HG02798 (cell line): Measurements from ENCODE around the gene EPS8L3.
A peak's percentile ranks its signal among the peaks of the same experiment; 100 is the strongest.

Experiments
- ATAC-seq: cut with Tn5 transposase; IDR thresholded peaks from one replicate; pipeline ENCODE4 v1.9.1; 2021; ENCODE audit warnings: mild to moderate bottlenecking; ENCODE audit not compliant: unreplicated experiment, poor library complexity

Gene EPS8L3

DNA sequence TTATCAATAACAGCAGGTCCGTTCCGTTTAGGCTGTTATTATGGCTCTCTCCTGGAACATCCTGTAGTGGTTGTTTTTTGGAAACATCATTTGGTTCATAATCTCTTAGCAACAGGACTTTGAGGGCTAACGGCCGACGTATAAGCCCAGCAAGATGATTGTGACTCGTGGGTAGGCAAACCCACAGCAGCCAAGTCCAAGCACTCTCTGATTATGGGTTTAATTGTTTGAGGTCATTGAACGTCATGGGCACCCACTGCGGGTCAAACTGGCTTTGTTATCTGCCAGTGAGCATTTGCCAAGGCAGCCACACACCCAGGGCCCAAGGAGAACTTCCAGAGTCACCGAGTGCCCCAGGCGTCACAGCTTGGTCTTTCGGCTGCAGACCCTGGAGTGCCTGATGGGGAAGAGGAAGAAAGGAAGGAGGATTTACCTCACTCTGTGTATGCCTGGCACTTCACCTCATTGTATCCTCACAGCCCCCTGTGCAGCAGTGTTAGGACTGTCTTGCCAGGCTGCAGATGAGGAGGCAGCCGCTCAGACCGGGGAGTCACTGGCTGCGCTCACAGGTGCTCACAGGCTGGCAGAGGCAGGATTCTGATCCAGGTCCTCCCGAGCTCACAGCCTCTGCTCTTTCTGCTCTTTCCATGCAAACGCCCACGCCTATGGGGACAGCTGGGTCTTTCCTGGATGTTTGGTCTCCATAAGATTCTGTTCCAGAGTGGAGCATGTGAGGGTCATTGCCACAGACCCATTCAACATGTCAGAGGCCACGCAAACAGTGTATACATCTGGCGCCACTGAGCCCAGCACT lies 30.8 kb upstream of the EPS8L3 start:
- no peak for ATAC-seq

DNA sequence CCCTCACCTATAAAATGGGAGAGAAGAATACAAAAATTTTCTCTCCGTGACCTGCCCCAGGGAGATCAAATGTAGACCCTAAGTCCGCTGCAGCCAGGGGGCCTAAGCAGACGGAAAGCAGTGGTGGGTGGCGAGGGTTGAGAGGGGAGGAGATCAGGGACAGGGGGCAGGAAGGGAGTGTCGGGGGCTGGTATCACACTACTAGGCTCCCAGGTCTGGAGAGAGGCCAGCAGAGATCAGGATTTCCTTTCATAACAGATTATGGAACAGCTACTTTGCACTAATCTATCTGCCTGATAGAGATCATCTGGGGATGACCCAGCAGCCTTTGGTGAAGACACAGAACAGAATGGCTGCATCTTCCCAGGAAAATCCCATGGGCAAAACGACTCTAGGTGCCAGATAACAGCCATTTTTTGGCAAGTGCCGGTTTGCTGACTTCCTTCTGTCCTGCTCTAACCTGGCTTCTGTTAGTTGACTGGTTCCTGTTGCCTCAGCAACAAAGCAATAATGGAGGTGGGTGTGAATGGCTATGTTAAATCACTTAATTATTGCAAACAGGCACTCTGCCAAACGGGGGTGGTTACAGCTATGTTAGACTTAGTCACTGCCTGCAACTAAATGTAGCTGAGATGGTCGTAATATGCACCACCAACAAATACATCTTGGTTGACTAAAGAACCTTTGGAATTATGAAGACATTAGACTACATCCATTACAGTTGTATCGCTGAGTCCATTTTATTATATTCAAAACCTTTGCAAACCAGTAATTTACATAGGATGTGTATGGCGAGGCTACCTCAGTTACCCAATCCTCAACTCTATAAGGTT lies 30.0 kb upstream of the EPS8L3 start:
- no peak for ATAC-seq

DNA sequence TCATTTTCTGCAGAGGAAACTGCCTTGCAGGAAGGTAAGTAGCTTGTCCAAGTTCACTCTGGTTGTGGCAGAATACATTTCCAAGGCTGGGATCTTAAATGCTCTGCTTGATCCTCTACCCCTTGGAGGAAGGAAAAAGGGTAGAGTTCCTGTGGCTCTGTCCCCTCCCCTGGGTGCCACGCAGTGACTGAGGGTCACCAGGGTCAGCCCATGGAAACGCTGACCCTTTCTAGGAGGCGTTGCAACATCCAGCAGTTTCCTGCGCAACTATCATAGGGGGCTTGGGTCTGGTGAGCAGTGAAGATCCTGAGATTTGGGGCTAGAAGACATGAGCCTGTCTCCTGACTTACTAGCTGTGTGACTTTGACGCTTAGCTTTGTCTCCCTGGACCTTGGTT lies 29.4 kb upstream of the EPS8L3 start:
- ATAC-seq: no peak

DNA sequence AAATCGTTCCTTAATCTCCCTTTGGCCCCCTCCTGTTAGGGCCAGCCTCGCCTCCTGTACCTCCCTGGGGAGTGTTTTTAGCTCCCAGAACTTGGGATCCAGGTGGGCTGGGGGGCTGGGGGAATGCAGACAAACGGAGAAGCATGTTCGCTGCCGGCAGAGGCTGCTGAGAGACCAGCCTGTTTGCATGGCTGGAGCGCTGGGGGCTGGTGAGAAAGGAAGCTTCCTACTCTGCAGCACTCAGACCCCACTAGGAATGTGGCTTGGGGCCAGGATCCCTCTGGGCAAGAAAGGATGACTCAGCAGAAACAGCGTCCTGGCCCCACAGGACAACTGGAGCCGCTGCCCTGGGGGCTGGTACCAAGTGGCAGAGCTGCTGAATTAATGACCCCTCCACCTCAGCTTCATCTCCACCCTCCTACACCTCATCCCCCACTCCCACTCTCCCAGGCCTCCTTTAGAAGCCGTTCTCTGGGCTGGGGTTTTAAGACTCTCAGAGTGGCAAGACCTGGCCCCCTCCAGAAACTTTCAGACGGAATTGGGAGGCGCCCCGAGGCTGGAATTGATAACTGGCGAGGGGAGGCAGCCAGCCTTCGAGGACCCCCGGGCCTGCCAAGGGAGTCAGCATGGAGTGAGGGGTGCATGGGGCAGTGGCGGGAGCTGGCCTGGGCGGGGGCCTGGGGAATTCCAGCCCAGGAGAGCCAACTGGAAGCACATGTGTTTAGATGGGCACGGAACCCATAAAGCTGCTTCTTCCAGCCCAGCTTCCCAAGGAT lies 28.5 kb upstream of the EPS8L3 start:
- ATAC-seq: no peak

DNA sequence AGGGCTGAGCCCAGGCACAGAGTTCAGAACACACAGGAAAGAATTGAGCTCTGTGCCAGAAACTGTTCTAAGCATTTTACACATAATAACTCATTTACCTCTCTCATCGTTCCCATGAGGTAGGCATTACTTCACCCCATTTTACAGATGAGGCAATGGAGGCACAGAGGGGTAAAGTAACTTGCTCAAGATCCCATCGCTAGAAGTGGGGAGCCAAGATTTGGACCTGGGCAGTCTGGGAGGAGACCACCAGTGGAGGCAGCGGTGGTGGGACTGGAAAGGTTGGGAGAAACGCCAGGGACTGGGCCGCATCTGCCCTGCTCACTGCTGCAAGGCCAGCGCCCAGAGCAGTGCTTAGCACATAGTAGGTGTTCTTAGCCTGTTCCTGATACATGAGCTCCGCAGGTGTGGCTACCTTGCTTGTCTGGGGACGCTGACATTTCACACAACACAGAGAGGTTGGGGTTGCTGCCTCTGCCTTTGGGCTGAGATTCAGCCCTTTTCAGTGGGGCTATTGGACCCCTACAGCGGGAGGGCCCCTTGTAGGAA lies 27.8 kb upstream of the EPS8L3 start:
- no peak for ATAC-seq

DNA sequence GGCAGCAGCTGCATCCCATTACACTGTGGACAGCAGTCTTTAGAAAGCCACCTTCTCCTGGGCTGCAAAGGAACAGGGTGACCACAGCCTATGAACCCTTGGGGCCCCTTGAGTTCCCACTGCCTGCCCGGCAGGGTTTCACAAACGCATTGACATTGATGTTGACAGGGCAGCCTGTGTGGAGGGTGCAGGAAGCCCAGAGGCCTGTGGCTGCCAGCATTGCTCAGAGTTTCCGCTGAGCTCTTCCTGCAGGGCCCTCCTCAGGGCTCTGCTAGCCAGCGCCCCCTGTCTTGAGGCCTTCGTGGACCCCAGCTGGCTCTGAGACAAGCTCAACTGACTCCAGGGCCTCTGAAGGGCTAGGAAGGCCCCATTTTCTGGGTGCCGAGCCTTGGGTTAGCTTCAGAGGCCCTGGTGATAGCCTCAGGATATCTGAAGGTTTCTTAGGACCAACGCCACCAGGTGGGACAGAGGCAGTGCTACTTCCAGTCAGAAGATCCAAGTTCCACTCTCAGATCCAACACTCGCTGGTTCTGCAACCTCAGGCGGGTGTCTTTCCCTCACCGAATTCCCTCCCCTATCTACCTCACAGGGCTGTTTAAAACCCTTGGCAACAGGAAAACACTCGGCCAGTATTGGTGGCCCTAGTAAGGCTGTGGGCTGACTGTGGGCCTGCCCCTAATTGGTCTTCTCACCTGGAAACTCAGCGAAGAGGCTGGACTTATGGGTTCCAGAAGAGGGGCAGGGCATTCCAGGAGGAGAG lies 27.2 kb upstream of the EPS8L3 start:
- peak; percentile 75 for ATAC-seq

DNA sequence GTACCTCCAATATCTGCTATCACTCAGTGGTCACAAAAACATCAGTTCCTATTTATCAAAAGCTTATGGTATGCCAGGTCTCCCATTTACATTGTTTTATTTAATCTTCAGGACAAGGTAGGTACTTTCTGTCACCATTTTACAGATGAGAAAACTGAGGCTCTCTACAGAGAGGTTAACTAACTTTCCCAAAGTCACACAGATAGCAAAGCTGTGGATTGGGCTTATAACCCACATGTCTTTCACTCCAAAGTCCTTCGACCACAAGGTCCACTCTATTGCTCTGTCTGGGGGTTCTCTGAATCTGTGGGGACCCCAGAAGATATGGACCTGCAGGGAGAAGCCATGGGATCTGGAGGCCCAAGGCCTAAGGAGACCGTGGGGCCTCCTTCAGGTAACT lies 26.6 kb upstream of the EPS8L3 start:
- ATAC-seq: no peak

DNA sequence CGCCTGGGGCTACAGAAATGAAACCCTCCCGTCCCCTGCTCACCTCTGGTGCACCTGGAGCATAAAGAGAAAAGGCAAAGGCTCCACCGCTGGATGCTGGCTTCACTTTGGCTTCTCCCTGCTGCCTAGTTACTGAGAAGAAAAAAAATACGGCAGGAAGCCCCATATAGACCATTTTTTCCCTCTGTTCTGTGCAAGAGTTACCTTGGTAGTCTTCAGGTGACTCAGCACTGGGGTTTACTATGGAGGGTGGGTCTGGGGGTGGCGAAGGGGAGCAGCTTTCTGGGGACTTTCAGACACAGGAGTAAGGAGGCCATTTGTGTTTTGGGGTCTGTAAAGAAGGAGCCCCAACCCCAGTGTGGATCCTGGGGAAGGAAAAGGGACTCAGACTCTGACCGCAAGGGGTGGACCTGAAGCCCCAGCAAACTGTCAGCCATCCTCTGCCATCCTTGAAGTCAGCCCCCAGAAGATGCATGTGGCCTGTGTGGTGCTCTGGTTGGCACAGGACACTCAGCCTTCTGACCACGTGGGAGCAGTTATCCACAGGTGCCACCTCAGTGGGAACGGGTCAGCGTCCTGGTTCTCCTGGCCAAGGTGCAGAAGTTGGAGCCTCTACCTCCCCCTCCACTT lies 25.9 kb upstream of the EPS8L3 start:
- no peak for ATAC-seq

DNA sequence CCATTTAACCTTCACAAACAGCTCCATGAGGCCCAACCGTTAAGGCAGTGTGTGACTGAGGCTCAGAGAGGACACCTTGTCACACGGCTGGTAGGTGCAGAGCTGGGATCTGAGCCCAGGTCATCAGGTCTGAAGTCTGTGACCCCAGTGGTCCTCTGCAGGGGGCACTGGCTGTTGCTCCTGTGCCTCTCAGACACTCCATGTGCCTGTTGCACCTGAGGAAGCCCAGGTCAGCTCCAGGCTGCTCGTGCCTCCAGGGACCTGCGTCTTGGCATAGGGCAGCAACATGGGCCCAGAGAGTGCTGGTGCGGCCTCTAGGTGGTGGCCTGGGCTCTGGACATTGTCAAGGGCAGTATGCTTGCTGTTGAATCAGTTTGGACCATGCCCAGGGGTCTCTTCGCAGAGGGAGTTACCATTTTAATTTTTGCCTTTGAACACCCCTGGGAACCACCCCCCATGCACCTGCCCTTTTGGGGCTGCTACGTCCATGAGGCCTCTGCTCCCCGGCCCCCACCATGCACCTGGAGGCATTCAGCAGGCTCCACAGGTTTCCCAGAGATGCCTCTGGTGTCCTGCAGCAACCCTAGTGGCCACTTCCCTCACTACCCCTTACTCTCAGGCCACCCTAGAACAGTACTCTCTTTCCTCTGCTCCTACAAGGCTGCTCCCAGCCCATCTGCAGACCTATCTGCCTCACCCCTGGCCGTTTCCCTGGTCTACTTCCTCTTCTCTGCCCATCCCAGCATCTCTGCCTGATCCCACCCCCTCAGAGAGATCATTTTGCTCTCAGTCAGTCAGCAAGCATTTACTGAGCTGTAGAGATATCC lies 25.2 kb upstream of the EPS8L3 start:
- no peak for ATAC-seq

DNA sequence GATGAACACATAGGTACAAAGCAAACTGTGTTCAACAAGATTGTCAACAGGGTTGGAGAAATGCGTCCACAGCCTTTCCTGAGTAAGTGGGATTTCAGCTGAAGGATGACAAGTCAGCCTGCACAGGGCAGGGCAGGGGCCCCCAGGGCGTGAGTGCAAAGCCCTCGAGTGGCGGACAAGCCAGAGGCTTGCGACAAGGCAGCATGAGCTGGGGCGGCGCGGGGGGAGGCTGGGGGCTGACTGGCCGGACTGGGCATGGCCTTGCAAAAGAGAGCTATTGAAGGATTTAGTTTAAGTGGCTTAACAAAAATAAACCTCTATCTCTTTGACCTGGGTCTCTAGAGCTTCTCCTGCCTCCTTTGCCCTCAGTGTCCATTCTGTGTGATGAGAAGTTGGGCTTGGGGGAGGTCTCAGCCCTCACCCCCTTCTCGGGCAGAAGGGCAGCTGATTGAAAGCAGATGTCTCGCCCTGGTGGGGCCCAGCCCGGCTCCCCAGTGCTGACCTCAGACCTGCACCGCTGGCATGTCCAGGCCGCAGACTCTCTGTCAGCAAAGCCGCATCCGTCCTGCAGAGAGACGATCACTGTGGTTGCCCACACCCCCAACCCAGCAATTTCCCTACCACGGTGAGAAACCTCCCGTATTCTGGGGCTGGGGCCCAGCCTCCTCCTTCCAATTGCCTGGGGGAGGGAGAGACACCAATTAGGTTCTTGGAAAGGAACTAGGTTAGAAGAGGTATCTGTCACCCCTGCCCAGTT lies 24.3 kb upstream of the EPS8L3 start:
- no peak for ATAC-seq

DNA sequence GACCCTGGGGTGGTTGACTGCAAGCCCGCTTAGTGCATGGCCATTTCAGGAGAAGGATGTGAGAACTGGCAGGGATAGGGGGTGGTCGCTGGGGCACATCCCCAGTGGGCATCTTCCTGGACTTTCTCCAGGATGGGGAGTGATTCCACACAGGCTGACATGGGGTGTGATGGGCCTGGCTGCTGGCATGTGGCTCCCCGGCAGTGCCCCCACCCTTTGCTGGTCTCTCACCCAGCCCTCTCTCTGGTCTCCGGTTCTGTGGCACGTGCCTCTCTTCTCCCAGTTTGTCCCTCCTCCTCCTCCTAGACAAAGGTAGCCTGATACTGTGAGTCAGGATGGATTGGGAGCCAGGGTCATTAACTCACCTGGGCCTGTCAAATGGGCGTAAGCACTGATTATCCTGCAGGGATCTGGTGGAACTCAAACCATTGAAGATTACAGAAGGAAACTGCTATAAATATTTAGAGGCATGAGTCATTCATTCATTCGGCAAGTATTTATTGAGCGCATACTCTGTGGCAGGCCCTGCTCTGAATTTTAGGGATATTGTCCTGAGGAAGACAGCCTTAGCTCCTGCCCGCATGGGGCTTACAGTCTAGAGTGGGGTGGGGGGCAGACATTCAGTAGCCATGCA lies 23.6 kb upstream of the EPS8L3 start:
- no peak for ATAC-seq

DNA sequence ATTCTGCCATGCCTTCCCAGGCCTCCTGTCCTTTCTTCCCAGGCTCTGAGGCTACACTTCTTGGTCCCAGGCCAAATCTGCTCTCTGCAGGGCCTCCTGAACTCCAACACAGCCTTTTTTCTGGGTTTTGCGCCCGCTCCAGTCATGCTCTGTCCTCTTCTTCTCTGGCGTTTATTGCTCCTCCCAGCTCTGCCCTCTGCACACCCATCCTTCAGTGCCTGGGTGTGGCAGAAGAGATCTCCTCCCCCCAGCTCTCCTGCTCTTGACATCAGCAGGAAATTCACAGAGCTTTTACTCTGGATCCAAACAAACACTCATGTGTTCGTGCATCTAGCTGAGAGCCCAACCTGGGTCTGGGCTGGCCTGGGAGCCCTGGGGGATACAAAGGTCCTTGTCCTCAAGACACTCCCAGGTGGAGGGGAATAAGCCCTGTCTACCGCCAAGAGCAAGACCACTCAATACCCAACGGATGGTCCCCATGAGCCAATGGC lies 22.9 kb upstream of the EPS8L3 start:
- ATAC-seq: no peak

DNA sequence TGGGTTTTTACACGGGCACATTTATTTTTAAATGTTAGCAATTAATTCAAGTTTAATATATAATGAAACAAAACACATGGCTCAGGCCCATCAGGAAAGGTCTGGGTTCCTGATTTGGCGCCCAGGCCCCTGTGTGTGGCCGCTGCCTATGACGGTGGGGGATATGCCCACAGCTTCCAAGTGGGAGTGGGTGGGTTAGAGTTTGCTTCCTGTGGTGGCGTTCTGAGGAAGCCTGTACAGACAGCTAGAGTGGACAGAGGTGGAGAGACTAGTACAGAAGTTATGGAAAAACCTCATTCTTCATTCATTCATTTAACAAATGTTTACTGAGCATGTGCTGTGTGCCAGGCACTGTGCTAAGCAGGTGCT lies 22.4 kb upstream of the EPS8L3 start:
- ATAC-seq: no peak

DNA sequence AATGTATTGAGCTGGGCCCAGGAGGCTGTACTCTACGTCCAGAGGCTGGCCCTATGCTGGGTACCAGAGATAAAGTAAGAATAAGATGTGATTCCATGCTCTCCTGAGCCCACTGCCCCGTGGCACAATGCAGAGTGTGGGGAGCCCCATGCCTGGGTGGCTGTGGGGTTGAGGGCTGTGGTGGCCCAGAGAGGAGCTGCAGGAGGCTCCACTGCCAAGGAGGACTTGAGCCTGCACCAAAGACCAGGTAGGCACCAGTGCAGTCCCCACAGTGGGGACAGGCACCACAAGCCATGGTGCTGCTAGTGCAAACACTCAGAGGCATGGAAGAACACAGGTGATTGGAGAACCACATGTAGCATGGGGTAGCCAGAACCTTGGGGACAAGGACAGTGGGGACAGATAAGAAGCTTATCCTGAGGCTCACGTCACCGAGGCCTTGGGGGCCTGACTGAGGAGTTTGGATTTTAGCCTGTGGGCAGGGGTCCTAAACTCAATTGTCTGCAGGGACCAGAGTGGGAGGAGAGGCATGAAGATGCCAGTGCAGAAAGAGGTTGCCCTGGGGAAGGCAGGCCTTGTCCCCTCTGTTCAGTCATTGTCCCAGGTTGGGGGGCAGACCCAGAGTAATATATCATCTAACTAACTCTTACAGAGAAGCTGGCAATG lies 21.9 kb upstream of the EPS8L3 start:
- no peak for ATAC-seq

DNA sequence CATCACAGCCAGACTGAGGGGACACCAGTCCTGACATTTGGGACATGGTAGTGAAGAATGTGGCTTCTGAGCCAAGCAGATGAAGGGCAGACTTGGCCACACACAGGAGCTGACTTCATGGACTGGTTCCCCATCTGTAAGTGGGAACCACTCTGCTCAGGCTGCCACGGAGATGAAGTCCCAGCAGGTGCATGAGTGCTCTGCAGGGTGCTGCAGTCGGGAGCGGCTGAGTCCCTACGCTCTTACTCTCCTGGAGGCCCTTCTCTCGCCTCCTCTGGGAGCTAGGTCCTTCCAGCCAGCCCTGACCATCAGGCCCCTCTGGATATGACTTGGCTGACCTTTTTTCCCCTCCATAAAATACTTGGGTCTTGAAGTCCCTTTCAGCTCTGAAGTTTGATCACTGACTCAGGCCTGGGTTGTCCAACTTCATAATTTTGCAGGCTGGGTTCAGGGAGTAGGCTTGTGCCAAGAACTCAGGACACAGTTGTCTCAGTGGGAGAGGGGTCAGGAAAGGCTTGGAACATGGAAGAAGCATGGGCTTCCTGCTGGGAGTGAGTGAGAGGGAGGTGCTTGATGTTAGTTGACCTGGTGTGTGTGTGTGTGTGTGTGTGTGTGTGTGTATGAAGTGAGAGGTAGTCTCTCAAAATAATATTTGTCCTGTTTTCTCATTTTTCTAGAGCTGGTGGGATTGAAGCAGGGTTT lies 21.0 kb upstream of the EPS8L3 start:
- ATAC-seq: no peak

DNA sequence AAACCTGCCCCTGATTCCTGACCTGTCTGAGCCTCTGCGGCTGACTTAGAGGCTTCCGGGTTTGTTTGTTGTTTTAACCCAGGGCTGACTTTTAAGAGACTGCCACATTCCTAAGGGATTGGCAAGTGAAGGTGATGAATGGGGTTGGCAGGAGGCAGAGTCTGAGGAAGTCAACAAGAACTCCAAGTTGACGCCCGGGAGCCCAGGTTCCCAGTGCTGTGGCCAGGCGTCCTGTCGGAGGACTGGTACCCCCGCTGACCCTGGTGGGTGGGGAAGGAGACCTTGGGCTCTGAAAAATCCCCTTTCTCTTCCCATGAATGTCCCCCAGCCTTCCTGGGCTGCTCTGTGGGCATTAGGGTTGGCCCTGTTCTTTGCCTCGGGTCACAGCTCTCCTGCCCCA lies 19.7 kb upstream of the EPS8L3 start:
- ATAC-seq: no peak
